ENCODE measurements around the gene PELI1.

Gene PELI1

GRCh38 chr2:64153811-64154210, 9.6 kb upstream of the PELI1 start:
- DNase-seq: no peak

GRCh38 chr2:64151476-64151875, 7.3 kb upstream of the PELI1 start:
- DNase-seq: no peak

GRCh38 chr2:64145714-64146113, 1.5 kb upstream of the PELI1 start:
- DNase-seq: no peak

- no peak for DNase-seq
These were observed 899 bp upstream of the PELI1 start for GRCh38 chr2:64145119-64145518.

DNA sequence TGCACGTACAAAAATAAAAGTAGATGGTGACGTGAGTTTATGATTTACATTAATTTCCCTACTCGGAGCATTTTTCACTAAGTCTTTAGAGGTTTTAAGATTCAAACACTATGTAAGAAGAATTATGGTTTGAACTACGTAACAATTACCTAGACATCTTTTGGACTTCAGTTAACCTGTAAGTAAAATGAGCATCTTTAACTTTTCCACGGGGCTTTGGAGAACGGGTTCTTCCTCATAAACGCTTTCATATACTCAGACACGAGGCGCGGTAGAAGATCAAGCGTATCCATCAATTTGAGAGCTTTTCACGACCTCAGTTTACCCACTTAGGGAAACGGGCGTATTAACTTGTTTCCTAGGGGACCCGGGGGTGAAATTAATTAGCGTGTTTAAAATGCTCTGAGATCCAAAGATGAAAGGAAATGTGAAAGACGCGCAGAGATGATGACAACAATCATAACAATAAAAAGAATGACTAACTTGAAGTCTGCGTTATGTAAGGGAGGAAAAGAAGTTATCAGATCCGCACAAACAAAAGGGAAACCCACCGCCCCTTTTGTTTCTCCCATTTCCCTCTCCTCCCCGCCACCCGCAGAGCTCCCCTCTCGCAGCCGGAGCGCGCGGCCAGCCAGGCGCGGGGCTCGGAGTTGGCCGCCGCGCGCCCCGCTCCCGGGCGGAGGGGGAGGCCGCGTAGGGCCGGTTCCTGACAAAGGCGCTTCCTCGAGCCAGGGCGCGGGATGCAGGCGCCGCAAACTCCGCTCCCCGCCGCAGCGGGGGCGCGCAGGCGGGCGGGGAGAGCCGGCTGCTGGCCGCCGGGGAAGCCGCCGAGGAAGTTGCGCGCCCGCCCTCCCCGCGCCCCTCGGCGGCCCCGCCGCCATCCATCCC, 807 bp downstream of the PELI1 start:
- peak in 22 of 51 donors; percentile 33 to 76 (median 56) for DNase-seq

GRCh38 chr2:64142741-64143168, 1.5 kb downstream of the PELI1 start:
- peak in 1 of 51 donors; percentile 58 for DNase-seq

DNA sequence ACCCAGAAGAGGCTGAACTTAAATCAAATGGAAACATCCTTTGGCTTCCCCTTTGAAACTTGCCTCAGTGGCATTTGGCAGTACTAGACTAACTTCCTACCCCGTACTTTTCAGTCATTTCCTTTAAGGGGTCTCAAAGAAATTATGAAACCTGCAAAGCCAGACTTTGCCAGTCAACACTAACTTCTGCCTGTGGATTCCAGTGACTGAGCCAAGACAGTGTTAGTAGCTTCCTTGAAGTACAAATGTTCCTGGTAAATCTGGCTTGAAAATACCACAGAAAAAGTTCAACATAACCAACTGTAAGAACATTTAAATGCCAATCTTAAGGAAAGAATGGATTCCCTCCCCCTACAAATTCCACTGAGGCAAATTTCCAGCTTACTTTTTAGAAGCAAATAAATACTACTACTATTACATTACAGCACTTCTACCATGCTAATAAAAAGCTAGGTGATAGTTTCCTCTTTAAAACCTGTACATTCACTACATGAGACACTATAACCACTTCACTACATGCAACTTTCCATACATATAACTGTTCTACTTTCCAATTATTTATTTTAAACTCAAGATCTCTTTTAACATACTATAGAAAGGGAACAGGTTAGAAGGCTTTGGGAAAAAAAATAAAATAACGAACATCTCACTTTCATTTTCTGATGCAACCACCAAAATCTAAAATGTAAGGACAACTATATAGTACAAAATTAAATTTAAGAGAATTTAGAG, 2.4 kb downstream of the PELI1 start:
- DNase-seq: peak in 2 of 51 donors; percentile 20 to 66

DNA sequence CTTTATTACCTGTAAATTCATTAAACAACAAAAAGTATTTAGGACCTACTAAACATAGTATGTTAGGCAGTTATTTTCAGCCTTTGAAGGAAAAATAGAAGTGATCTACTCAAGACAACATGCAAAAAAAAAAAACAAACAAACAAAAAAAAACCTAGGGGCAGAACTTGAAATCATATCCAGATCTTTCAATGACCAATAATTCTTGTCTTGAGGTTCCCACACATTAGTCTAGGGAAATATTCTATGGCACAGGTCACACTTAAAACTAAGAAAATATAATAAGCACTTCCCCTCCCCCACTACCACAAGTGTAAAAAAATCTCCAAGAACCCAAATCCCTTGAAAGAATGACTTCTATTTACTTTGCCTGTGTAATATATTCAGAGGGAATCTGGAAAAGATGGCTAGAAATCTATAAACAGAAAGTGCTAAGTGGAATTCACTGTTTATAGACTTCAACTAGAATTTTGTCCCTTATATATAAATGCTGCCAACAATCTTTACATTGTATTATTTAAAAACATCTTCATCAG, 3.5 kb downstream of the PELI1 start:
- DNase-seq: no peak

GRCh38 chr2:64139956-64140355, 4.3 kb downstream of the PELI1 start:
- no peak for DNase-seq

GRCh38 chr2:64137996-64138395, 6.2 kb downstream of the PELI1 start:
- DNase-seq: no peak

- DNase-seq: no peak
These were observed 6.7 kb downstream of the PELI1 start for GRCh38 chr2:64137567-64137966.

DNA sequence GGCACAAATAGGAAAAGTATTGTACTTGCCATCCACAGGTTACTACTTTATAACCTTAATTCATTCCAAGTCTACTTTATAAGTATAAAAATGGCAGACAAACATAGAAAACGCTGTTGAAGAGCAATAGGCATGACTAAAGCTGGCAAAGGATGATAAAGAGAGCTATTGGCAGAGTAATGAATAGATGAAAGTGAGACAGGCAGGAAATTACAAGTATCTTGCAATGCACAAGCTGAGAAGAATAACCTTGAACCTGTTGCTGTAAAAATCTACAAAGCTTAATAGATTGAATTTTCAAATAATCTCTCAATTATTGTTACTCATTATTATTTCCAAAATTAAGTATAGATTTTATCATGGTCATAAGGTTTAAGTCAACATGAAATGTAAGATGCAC, 8.8 kb downstream of the PELI1 start:
- DNase-seq: no peak

GRCh38 chr2:64134813-64135212, 9.4 kb downstream of the PELI1 start:
- DNase-seq: no peak

- DNase-seq: peak in 1 of 51 donors; percentile 24
These were observed 10.4 kb downstream of the PELI1 start for GRCh38 chr2:64133828-64134227.

DNA sequence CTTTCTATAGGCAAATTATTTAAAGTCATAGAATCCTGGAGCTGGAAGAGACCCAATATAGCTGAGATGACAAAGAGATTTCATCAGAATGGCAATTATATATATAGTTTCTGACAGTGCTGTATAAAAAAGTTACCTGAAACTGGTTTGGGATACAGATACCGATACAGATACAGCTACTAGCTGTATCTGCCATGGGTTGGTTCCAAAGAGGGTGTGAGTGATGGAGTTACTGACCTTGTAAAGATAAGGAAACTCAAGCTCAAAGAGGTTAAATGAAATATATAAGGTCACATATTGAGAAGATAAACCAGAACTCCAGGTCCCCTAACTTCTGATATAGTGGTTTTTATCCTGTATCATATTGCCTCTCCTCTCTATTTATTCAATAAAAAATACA, 10.9 kb downstream of the PELI1 start:
- no peak for DNase-seq

- DNase-seq: no peak
These were observed 13.9 kb downstream of the PELI1 start for GRCh38 chr2:64130333-64130732.

GRCh38 chr2:64128943-64129391, 15.3 kb downstream of the PELI1 start:
- DNase-seq: peak in 1 of 51 donors; percentile 62

DNA sequence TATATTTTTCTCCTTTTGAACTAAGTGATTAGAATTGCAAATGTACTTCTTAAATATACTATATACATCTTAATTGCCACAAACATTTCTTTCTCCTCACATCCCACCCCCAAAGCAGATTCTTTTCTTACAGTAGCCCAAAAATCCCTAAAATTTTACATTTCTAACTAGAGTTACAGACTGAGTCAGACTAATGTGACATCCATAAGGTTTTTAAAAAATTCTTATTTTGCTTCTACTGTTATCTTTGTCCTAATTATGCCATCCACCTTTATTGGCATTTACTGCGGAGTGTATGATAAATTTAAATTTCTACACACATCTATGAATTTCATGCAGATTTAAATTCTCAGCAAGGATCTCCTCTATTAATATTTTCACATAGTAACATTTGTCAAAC, 15.8 kb downstream of the PELI1 start:
- DNase-seq: no peak

DNA sequence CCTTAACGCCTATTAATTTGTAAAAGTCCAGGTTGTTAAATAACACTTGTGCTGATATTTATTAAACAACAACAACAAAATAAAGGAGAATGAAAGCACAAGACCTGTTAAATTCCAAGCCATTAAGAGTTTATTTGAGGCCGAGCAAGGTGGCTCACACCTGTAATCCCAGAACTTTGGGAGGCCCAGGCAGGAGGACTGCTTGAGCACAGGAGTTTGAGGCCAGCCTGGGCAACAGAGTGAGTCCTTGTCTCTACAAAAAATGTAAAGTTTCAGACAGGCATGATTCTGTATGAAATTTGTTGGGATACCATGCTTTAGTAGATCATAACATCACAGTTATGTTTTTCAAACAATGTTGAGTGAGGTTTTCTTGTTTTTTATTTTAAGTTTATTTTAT, 17.1 kb downstream of the PELI1 start:
- no peak for DNase-seq

DNA sequence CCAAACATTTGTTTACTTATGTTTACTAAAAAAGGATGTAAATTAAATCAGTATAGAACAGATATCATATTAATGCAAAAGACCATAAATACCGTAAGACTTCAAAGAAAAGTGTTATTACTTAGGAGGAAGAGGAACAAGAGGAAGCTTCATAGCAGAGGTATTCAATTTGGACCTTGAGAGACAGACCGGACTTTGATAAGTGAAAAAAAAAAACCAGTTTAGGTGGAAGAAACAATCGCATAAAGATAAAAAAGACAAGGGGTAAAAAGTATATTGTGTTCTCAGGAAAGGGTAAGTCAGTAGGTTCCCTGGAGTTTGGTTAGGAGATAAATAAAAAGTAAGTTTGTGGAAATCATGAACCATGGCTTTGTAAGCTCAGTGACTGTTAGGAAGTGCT, 17.6 kb downstream of the PELI1 start:
- no peak for DNase-seq

DNA sequence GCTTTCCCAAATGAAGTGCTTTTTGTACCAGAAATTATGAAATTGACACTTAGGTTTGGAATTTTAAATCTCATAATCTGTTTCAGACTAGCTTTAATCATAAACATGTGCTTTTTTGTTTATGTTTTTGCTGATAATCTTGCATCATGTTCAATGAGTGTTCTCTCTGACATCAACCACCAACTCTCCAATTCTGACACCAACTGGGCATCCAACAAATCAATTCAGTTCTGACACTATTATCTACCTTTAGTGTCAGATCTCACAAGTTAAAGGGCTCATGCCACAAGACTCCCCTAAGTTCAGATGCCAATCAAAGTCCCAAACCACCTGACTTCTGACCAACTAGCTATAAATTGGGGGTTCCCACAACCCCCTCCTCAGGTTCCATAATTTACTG, 19.6 kb downstream of the PELI1 start:
- DNase-seq: no peak

DNA sequence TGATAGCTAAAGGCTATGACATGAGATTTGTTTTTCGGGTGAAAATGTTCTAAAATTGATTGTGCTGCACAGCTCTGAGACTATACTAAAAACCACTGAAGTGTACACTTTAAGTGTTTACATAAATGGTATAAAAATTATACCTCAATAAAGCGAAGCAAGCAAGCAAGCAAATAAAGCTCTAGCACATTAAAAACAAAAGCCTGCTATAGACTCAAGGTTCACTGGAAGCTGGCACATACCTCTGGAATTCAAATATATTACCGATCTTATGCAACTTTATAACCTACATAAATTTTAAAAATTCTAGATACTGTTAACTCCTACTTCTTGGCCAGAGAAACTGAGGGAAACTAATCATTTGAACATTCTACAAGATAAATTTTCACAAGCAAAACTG, 20.1 kb downstream of the PELI1 start:
- DNase-seq: no peak
